Stomach (tissue), 4 donors: ENCODE results near the gene CACNA2D2.

Source experiments
- EP300 ChIP-seq: sonication (generic); formaldehyde crosslinking; IDR thresholded peaks from one replicate; pipeline ENCODE4 v1.6.1; 2017; ENCODE audit warnings: antibody characterized with exemption
- POLR2A ChIP-seq, 4 donors: fragments of 450-650 bp; IDR thresholded peaks; one replicate each; pipeline ENCODE4 v1.6.1; 2016; ENCODE audit warnings: antibody characterized with exemption in 4 of 4, control low read depth in 2 of 4, mild to moderate bottlenecking in 1 of 4, moderate library complexity in 1 of 4
- POLR2AphosphoS5 ChIP-seq, 3 donors: sonication (generic); formaldehyde crosslinking; IDR thresholded peaks; one replicate each; pipeline ENCODE4 v1.6.1; 2016; ENCODE audit warnings: antibody characterized with exemption in 3 of 3
- TF ChIP-seq, protein P1 (sequence below), 7 experiments: fragments of 450-650 bp in 4 of 7; fragments of 200-600 bp in 3 of 7; sonication (generic) in 3 of 7; IDR thresholded peaks; one replicate each; pipeline ENCODE4 v1.5.1; 2016 to 2019; ENCODE audit warnings: antibody characterized with exemption in 7 of 7, control low read depth in 2 of 7, mild to moderate bottlenecking in 1 of 7

- TF ChIP-seq POLR2A (IDR thresholded peaks at IDR 0.05) (no peak), POLR2AphosphoS5 (IDR thresholded peaks at IDR 0.05) (no peak), EP300 (no peak)
- TF ChIP-seq, protein P1, sequence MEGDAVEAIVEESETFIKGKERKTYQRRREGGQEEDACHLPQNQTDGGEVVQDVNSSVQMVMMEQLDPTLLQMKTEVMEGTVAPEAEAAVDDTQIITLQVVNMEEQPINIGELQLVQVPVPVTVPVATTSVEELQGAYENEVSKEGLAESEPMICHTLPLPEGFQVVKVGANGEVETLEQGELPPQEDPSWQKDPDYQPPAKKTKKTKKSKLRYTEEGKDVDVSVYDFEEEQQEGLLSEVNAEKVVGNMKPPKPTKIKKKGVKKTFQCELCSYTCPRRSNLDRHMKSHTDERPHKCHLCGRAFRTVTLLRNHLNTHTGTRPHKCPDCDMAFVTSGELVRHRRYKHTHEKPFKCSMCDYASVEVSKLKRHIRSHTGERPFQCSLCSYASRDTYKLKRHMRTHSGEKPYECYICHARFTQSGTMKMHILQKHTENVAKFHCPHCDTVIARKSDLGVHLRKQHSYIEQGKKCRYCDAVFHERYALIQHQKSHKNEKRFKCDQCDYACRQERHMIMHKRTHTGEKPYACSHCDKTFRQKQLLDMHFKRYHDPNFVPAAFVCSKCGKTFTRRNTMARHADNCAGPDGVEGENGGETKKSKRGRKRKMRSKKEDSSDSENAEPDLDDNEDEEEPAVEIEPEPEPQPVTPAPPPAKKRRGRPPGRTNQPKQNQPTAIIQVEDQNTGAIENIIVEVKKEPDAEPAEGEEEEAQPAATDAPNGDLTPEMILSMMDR (IDR thresholded peaks at IDR 0.05): peak in 6 of 7 experiments; percentile 60 to 87 (median 81)
These were observed 16.1 kb upstream of the CACNA2D2 start for GRCh38 chr3:50519471-50520089.
